NCI-H1694 treated with DMSO at 0.1 percent for 48 hours (cell line): ENCODE data around the gene GSAP.

Experiments
- DNase-seq: peaks from one replicate; lab custom pipeline; 2025; lab: John Stamatoyannopoulos, UW

Gene GSAP

DNA sequence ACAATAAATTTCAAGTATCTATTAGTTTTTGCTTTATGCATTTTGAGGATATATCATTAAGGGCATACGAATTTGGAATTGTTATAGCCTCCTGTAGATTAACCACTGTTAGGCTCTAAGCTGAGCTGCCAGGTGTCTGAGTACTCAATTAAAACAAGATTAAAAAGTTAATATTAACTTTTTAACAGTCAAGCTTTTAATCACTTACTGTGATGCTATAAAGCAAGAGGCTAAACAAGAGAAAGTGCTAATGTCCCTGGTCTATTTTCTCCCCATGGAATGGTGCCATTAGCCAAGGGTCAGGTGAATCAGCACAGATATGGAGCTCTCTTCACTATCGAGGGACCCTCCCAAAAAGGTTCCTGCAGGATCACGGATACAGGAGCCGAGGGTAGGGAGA is 9.7 kb downstream of the GSAP start:
- no peak for DNase-seq

- no peak for DNase-seq
Observed at GRCh38 chr7:77404641-77405040, 11.5 kb downstream of the GSAP start.

DNA sequence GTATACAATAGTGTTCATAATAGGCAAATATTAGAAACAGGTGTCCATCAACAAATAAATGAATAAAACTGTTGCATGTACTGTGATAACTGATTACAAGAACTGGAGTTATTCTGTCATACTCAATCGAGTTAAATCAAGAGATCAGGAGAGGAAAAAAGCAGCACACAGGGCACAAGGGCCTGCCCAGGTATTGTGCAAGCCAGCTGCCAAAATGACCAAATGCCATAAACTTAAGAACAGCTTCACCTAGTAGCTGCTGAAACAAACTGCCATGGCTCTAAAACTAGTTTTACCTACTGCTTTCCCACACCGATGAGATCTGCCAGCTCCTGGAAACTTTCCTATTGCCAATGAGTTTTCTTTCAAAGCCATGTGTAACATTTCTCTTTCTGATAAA is 12.2 kb downstream of the GSAP start:
- DNase-seq: no peak

GRCh38 chr7:77402818-77403217 is 13.3 kb downstream of the GSAP start:
- DNase-seq: no peak

- DNase-seq: no peak
Observed at GRCh38 chr7:77401002-77401401, 15.1 kb downstream of the GSAP start.

- DNase-seq: no peak
Observed at GRCh38 chr7:77399816-77400215, 16.3 kb downstream of the GSAP start.

DNA sequence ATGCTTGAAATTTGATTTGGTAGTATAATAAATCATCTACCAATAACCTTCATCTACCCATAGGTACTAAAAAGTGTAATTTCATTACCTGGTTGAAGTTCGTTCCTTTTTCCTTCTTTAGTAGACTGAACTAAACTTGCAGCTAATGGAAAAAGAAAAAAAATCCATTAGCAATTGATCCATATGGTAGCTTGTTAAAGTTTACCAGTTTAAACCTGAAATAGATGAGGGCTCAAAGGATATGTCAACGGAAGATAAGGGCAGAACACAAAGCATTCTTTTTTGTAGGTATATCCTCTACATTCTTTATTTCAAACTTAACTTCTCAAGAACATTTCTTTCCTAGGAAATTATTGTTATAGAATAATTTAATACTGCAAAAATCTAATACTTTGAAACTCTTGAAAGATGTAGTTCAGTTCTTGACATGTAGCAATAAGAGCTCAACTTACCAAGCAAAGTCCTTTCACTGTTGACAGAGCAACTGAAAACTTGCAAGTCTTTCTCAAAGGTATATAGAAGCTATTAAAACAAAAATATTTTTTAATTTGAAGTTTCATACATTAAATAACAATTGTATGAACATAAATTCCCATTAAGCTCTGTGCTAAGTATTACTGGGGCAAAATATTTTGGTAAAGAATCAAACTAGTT is 19.1 kb downstream of the GSAP start:
- DNase-seq: no peak

DNA sequence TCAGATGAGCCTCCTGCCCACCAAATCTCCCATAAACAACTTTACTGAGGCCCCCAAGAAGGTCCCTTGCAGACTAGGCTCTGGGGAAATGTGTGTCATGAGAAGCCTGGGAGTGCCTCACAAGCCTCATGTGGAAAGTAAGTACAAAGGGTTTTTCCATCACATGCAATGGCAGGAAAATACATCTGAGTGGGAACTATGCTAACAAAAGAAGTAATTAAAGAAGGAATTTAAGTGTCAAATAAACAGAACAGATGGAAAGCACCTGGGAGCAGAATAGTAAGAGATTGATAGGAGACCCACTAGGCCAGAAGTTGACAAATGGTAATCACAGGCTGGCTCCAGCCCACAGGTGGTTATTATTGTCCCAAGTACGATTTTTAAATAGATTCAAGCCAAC is 20.5 kb downstream of the GSAP start:
- no peak for DNase-seq

DNA sequence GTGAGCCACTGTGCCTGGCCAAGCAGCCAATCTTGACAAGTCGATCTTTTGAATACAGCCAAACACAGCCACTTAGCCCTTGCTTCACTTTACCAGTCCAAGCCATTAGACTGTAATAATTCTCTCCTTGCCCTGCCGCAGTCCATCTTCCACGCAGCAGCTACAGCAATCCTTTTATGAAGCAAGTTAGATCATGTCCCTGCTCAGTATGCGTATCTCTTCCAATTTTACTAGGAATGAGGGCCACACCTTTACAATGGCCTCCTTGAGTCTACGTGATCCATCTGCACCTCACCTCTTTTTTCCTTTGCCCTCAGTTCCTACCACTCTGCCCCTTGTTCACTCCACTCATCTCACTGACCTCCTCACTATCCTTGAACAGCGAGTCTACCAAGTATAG is 22.2 kb downstream of the GSAP start:
- no peak for DNase-seq

- no peak for DNase-seq
Observed at GRCh38 chr7:77393261-77393660, 22.9 kb downstream of the GSAP start.

DNA sequence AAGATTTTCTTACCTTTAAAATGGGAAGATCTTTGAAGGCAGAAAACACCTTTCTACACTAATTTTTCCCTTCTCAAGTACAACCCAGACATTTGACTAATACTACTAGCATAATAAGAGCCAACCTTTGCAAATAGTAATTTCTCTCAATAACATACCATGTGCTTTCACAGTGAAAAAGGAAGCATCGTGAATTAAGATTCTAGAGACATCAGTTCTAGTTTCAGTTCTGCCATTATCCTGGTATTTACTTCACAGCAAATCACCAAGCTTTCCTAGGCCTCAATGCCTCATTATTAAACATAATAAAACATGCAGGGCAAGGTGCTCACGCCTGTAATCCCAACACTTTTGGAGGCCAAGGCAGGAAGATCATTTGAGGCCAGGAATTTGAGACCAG is 24.9 kb downstream of the GSAP start:
- DNase-seq: no peak

- no peak for DNase-seq
Observed at GRCh38 chr7:77388055-77388641, 28.0 kb downstream of the GSAP start.

- DNase-seq: no peak
Observed at GRCh38 chr7:77386165-77386822, 29.9 kb downstream of the GSAP start.

DNA sequence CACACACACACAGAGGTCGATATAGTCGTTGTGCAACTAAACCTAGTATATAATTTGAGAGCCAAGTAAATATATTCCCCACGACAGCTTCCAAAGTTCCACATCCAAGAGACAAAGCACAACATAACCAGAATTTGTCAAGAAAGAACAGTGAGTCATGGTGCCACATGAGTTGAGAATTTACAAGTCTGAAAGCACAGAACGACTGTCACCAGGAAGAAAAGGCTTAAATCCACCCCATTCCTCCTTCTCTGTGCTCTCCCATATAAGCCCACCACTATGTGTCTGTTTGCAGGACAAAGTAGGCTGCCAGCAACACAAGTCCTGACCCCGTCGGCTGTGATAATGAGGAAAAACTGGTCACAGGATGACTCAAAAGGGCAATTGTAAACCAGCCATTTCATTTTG is 32.8 kb downstream of the GSAP start:
- no peak for DNase-seq

GRCh38 chr7:77382532-77382931 is 33.6 kb downstream of the GSAP start:
- DNase-seq: no peak

DNA sequence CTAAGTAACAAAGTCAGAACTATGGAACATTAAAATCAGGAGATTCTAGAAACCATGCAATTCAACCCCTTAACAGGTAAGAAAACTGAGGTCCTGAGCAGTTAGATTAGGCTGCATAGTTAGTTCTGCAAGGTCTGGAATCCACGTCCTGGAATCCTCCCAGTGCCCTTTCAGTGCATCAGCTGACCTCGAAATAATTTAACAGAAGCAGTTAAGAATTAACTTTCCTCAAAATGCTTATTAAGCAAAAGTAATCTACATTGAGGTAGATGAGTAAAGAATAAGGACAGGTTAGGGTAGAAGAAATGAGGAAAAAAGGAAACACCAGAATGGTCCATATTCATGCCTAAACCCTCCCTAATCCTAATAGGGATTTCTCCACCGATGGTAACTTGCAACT is 37.6 kb downstream of the GSAP start:
- DNase-seq: no peak

DNA sequence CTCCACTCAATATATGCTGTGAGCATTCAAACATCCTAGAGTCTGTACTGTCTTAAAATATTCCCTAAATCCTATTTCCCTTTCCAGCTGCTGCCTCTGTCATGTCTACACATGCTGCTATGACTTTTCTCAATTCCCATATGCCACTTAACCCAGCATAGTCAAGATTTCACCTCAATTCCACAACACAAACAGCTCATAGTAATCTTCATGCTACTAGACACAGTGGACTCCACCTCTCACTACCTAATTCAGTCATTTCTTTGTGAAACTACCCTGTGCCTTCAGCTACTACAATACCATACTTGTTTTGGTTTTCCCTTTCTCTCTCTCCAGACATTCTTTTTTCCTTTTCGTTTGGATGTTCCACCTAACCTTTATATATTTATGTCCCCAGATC is 45.5 kb downstream of the GSAP start:
- no peak for DNase-seq

GRCh38 chr7:77368974-77369373 is 47.2 kb downstream of the GSAP start:
- no peak for DNase-seq

DNA sequence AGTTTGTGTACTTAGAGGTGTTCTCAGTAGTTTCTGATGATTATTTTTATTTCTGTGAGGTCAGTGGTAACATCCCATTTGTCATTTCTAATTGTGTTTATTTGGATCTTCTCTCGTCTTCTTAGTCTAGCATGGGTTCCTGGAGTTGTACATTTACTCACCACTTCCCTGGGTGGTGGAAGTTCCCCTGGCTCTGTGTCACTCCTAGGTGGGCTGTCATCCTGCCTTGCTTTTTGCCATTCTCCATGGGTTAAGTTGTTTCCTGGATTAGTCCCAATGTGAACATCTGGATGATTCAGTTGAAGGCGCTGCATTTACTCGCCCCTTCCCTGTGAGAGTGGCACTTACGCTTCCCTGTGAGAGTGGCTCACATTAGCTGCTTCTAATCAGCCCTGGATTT is 48.2 kb downstream of the GSAP start:
- no peak for DNase-seq

DNA sequence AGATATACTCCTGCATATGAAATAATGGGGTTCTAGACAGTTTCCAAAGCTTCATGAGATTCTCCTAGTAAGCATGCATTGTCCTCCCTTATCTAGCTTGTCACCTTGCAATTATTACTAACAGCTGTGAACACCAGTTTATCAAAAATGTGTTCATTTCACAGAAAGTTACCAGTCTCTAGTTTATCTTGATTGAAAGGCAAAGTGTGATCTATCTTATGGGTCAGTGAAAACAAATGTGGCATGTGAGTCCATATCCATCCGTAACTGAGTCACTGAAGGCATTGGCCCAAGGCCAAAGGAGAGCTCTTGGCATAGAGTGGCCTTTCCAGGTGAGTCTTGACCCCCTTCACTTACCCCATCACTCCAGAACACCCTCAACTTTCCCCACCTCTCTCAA is 53.2 kb downstream of the GSAP start:
- DNase-seq: no peak

DNA sequence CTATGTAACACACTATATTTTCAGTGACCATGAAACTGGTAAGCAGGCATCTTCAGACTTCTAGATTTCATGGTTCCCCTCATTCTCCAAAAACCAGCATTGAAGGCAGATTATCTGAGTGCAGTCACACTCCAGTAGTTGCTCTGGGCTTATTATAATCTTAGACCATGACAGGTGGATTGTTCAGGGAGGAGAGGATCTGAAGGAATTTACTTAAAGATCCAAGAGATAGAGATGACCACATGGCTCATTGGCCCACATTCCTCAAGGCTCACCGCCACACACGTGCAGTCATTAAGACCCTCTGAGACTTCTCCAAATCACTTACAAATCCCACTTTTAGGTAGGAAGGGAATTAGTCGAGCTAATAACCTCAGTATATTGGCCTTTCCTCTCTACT is 55.2 kb downstream of the GSAP start:
- no peak for DNase-seq

GRCh38 chr7:77360104-77360503 is 56.0 kb downstream of the GSAP start:
- DNase-seq: no peak

DNA sequence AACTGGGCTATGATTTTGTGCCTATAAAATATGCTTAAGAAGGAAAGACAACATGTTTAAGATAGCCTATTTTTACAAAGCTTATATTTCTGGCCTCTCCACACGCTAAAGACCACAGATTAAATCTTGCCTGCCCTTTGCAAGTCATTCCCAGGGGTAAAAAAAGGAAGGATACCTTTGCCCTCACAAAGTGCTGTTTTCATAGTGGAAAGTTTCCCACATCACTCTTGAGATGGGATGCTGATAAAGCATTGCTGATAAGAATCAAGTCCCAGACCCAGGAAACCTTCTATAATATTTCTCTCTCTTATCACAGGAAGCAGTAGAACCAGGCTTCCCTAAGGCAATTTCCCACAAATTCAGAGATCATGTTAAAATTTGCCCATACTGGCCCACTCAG is 56.5 kb downstream of the GSAP start:
- no peak for DNase-seq

GRCh38 chr7:77354914-77355313 is 61.2 kb downstream of the GSAP start:
- no peak for DNase-seq
